HL-60 (cell line): ENCODE results near the gene FDPS.

Source experiments
- CTCF ChIP-seq: IDR thresholded peaks from one replicate; pipeline ENCODE4 v1.5.1; 2011; ENCODE audit warnings: low read length, control low read depth, inconsistent platforms; ENCODE audit not compliant: insufficient read depth
- TF ChIP-seq, protein P1 (sequence below): IDR thresholded peaks from 2 replicates; pipeline ENCODE4 v1.6.1; 2012; ENCODE audit warnings: low read depth; ENCODE audit not compliant: insufficient replicate concordance

DNA sequence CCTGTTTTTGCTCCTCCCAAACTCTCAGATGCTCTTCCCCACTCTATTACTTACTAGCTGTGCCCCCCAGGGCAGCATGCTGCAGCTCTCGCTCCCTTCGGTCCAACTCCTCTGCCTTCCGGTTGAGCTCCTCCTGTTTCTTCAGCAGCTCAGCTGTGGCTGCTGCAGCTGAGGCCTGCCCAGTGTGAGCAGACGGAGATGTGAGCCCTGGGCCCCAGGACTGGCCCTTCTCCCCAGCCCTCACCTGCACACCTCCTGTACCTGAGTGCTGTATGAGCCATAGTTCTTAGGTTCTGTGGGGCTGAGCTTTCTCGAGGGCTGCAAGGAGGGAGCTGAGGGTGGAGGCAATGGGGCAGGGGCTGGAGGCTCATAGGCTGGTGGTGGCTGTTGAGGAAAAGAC lies 48.4 kb upstream of the FDPS start:
- TF ChIP-seq CTCF = no peak
- TF ChIP-seq, protein P1, sequence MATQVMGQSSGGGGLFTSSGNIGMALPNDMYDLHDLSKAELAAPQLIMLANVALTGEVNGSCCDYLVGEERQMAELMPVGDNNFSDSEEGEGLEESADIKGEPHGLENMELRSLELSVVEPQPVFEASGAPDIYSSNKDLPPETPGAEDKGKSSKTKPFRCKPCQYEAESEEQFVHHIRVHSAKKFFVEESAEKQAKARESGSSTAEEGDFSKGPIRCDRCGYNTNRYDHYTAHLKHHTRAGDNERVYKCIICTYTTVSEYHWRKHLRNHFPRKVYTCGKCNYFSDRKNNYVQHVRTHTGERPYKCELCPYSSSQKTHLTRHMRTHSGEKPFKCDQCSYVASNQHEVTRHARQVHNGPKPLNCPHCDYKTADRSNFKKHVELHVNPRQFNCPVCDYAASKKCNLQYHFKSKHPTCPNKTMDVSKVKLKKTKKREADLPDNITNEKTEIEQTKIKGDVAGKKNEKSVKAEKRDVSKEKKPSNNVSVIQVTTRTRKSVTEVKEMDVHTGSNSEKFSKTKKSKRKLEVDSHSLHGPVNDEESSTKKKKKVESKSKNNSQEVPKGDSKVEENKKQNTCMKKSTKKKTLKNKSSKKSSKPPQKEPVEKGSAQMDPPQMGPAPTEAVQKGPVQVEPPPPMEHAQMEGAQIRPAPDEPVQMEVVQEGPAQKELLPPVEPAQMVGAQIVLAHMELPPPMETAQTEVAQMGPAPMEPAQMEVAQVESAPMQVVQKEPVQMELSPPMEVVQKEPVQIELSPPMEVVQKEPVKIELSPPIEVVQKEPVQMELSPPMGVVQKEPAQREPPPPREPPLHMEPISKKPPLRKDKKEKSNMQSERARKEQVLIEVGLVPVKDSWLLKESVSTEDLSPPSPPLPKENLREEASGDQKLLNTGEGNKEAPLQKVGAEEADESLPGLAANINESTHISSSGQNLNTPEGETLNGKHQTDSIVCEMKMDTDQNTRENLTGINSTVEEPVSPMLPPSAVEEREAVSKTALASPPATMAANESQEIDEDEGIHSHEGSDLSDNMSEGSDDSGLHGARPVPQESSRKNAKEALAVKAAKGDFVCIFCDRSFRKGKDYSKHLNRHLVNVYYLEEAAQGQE = no peak
